ENCODE results near the gene EIF5A2. TPM values are rescaled to one million over a fixed set of nuclear protein-coding genes. Genes with fewer than 3 reads are reported as not detected.

EIF5A2 gene
- total RNA-seq, 1 donor from 2014 or later = 6.1 TPM

DNA sequence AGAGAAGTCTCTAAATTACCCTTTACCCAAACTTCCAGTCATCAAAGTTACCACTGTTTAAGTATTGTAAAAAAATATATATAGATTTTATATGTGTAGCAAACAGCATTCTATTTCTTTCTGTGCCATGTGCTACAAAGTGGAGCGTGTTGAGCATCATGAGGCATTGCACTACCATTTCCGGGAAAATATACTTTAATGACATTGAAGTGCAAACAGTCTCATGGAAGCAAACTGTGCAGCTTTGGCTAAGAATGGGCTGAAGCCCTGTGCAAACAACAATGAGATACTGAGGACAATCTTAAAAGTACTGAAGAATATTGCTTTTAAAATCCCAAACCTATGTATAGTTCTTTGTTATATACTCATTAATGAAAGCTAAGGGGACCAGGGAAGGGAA, 31.9 kb downstream of the EIF5A2 start:
- POLR2A ChIA-PET = no interaction called here
- Mint-ChIP-seq H3K4me1 (no peaks in the 10 kb centered on the region), H3K9me3 (no peaks in the 10 kb centered on the region), H3K27me3 (no peaks in the 10 kb centered on the region), H3K36me3 (ENCODE audit: low read depth) (no peaks in the 10 kb centered on the region), H3K27ac (no peak overlapping the region), H3K4me3 (no peak overlapping the region)
- no peak for ATAC-seq (ENCODE audit: low read depth)
- TF ChIP-seq, protein P1, sequence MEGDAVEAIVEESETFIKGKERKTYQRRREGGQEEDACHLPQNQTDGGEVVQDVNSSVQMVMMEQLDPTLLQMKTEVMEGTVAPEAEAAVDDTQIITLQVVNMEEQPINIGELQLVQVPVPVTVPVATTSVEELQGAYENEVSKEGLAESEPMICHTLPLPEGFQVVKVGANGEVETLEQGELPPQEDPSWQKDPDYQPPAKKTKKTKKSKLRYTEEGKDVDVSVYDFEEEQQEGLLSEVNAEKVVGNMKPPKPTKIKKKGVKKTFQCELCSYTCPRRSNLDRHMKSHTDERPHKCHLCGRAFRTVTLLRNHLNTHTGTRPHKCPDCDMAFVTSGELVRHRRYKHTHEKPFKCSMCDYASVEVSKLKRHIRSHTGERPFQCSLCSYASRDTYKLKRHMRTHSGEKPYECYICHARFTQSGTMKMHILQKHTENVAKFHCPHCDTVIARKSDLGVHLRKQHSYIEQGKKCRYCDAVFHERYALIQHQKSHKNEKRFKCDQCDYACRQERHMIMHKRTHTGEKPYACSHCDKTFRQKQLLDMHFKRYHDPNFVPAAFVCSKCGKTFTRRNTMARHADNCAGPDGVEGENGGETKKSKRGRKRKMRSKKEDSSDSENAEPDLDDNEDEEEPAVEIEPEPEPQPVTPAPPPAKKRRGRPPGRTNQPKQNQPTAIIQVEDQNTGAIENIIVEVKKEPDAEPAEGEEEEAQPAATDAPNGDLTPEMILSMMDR (IDR thresholded peaks at IDR 0.05) = no peak
- intact Hi-C loops (cut with micrococcal nuclease) = loop anchor here (10.0 kb wide), 1 partner anchor 1158 kb away; the partner anchor contains the start of gene FNDC3B
- no peak for DNase-seq
- CTCF ChIA-PET = no interaction called here

DNA sequence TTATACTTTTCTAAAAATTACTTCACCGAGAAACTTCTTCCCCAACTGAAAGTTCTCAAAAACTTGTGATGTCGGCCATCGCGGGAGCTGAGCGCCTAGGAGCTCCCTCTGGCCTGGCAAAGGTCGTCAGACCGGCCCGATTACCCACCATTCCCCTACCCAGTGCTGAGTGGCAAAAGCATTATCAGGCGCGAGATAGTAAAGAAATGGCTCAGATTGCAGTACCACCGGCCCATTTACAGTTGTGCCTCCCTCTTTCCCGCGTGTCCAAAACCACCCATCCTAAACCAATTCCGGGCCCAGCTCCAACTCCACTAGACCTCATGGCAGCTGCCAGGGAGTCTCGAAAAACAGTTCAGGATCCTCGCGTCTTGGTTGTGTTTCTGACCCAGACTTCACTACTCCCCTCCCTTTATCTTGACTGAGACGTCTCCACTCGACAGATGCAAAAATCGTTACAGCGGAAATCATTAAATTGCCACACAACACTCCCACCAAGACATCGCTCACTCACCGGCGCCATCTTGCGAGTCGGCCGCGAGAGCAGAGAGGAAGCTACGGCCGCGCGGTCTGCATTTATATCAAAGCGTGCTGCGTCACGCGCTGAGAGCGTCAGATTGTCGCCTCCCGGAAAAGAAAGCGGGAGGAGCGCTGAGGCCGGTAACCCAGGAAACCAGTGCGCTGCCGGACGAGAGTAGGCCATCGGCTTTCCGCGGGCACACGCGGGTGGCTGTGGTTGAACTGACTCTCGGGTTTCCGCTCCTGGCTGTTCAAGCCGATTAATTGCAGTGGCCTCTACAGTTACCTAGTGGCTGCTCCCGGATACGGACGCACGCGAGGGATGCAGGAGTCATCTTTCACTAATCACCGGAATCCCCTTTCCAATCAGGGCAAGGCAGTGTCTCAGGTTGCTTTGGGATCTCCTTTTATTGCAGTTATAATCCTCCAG, 38.5 kb downstream of the EIF5A2 start, which contains the start of gene RPL22L1:
TSS of gene RPL22L1 (minus strand) at position 551 of the 949 bp plus-strand sequence. CDS start at position 523, 28 bp downstream.
- H3K27ac Mint-ChIP-seq = peak within 1 kb of the TSS; percentile 97
- intact Hi-C loops (cut with micrococcal nuclease) = loop anchor here (1.0 to 10.0 kb wide), 10 partner anchors 38 to 1882 kb away; partner anchors contain the start of genes ECT2, EIF5A2, FNDC3B and PHC3
- ChIA-PET POLR2A (interaction anchor here (0.6 to 2.9 kb wide), 12 partner anchors 39 to 1881 kb away, joined by 3 to 42 read pairs (median 4); partner anchors contain the start of genes ECT2, EIF5A2, LRRC34 and LRRIQ4), CTCF (interaction anchor here (0.9 kb wide), 1 partner anchor 39 kb away, joined by 3 read pairs; the partner anchor contains the start of gene EIF5A2)
- peak; percentile 86 for ATAC-seq (ENCODE audit: low read depth)
- DNase-seq = peak; percentile 89
- peak within 1 kb of the TSS; percentile 95 for H3K4me3 Mint-ChIP-seq
- H3K4me1 Mint-ChIP-seq = peaks cover 34% of the 10 kb centered on the region
- no peaks in the 10 kb centered on the region for H3K9me3 Mint-ChIP-seq
- peaks cover 37% of the 10 kb centered on the region for H3K36me3 Mint-ChIP-seq (ENCODE audit: low read depth)
- TF ChIP-seq, protein P1 (IDR thresholded peaks at IDR 0.05) = no peak
- H3K27me3 Mint-ChIP-seq = no peaks in the 10 kb centered on the region

DNA sequence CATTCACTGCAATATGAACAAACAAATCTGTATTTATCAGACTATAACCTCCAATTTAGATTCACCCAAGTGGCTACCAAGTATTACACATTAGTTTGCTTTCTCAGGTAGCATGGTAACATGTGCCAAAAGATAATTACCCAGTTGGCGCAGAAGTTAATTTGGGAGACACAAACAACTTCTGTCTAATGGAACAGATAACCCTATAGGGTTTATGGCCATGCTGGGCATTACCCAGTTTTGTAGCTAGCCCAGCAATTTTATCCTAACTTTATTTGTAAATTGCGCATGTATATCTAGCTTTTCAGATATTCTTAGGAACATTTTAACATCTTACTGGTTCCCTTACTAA, 39.2 kb downstream of the EIF5A2 start:
- intact Hi-C loops (cut with micrococcal nuclease) = loop anchor here (1.0 to 5.0 kb wide), 2 partner anchors 512 to 812 kb away; partner anchors contain the start of gene SKIL
- Mint-ChIP-seq H3K27me3 (no peaks in the 10 kb centered on the region), H3K27ac (peak overlapping the region; percentile 97), H3K4me1 (peaks cover 37% of the 10 kb centered on the region), H3K4me3 (peak overlapping the region; percentile 95), H3K9me3 (no peaks in the 10 kb centered on the region), H3K36me3 (ENCODE audit: low read depth) (peaks cover 44% of the 10 kb centered on the region)
- POLR2A ChIA-PET = interaction anchor here (0.6 to 2.9 kb wide), 8 partner anchors 40 to 1725 kb away, joined by 3 to 42 read pairs (median 6); partner anchors contain the start of genes EIF5A2, MYNN, SKIL and TNIK
- DNase-seq (no peak), ATAC-seq (ENCODE audit: low read depth) (no peak)
- CTCF ChIA-PET = interaction anchor here (0.9 kb wide), 1 partner anchor 40 kb away, joined by 3 read pairs; the partner anchor contains the start of gene EIF5A2
- TF ChIP-seq, protein P1 (IDR thresholded peaks at IDR 0.05) = no peak

DNA sequence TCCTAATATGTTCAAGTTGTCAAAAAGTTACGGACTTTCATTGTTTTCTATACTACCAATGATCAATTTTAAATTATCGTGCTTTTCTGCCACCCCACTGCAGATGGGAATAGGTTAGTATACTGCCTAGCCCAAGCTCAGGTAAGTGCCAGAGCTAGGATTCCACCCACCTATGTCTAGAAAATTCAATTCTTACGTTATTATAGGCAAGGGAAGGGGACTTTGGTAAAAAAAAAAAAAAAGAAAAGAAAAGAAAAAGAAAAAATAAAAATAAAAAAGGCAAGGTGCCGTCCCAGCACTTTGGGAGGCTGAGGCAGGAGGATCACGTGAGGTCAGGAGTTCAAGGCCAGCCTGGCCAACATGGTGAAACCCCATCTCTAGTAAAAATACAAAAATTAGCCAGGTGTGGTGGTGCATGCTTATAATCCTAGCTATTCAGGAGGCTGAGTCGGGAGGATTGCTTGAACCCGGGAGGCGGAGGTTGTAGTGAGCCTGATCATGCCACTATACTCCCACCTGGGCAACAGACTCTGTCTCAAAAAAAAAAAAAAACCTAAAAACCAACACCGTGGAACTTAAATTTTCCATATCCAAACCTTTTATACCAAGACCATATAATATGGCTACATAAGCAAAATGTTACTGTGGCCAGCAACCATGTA, 39.7 kb downstream of the EIF5A2 start:
- Mint-ChIP-seq H3K4me1 (peaks cover 37% of the 10 kb centered on the region), H3K36me3 (ENCODE audit: low read depth) (peaks cover 49% of the 10 kb centered on the region), H3K27ac (peak overlapping the region; percentile 97), H3K4me3 (peak overlapping the region; percentile 95), H3K9me3 (no peaks in the 10 kb centered on the region), H3K27me3 (no peaks in the 10 kb centered on the region)
- POLR2A ChIA-PET = interaction anchor here (0.7 to 2.9 kb wide), 8 partner anchors 36 to 1726 kb away, joined by 3 to 42 read pairs (median 5); partner anchors contain the start of genes EIF5A2, SKIL and TERC
- CTCF ChIA-PET = interaction anchor here (0.9 kb wide), 1 partner anchor 40 kb away, joined by 3 read pairs; the partner anchor contains the start of gene EIF5A2
- TF ChIP-seq, protein P1 (IDR thresholded peaks at IDR 0.05) = no peak
- intact Hi-C loops (cut with micrococcal nuclease) = loop anchor here (1.0 to 5.0 kb wide), 2 partner anchors 511 to 811 kb away; partner anchors contain the start of gene SKIL
- DNase-seq (no peak), ATAC-seq (ENCODE audit: low read depth) (no peak)
